H9 (cell line): ENCODE measurements around the gene RFNG. TPM values are rescaled to one million over a fixed set of nuclear protein-coding genes. Genes with fewer than 3 reads are reported as not detected.
A peak's percentile ranks its signal among the peaks of the same experiment; 100 is the strongest.

ENCODE experiments used
- DNase-seq: peaks from one replicate; pipeline ENCODE4 v3.0.0-alpha.2; 2017
- H2AFZ ChIP-seq: one replicate; pipeline ENCODE4 v1.6.1; 2013; ENCODE audit warnings: mild to moderate bottlenecking, low read length, control low read depth, moderate library complexity
- H2AK5ac ChIP-seq: 2 replicates; pipeline ENCODE4 v1.6.1; 2013; ENCODE audit warnings: low read length, control low read depth, mixed read lengths; ENCODE audit not compliant: insufficient read length
- H2BK120ac ChIP-seq: one replicate; pipeline ENCODE4 v1.6.1; 2013; ENCODE audit warnings: low read depth, mild to moderate bottlenecking, low read length, control low read depth, inconsistent platforms; ENCODE audit not compliant: poor library complexity, severe bottlenecking
- H2BK12ac ChIP-seq: 2 replicates; pipeline ENCODE4 v1.6.1; 2013; ENCODE audit warnings: low read length, control low read depth, mixed read lengths, low read depth; ENCODE audit not compliant: insufficient read length
- H2BK15ac ChIP-seq: 2 replicates; pipeline ENCODE4 v1.6.1; 2013; ENCODE audit warnings: low read depth, low read length, control low read depth
- H2BK20ac ChIP-seq: one replicate; pipeline ENCODE4 v1.6.1; 2013; ENCODE audit warnings: low read depth, mild to moderate bottlenecking, low read length, control low read depth, inconsistent platforms; ENCODE audit not compliant: poor library complexity, severe bottlenecking
- H2BK5ac ChIP-seq: 2 replicates; pipeline ENCODE4 v1.6.1; 2013; ENCODE audit warnings: low read length, control low read depth, mixed read lengths; ENCODE audit not compliant: insufficient read length
- H3K14ac ChIP-seq: 2 replicates; pipeline ENCODE4 v1.6.1; 2013; ENCODE audit warnings: low read length, control low read depth; ENCODE audit not compliant: insufficient read depth
- H3K18ac ChIP-seq: 2 replicates; pipeline ENCODE4 v1.6.1; 2013; ENCODE audit warnings: low read depth, mild to moderate bottlenecking, mixed read lengths, low read length, control low read depth; ENCODE audit not compliant: insufficient read length
- H3K23ac ChIP-seq: 2 replicates; pipeline ENCODE4 v1.6.1; 2013; ENCODE audit warnings: low read length, control low read depth, mixed read lengths, low read depth; ENCODE audit not compliant: insufficient read length
- H3K23me2 ChIP-seq: 2 replicates; pipeline ENCODE4 v1.6.1; 2013; ENCODE audit warnings: low read depth, mild to moderate bottlenecking, mixed read lengths, low read length, control low read depth; ENCODE audit not compliant: insufficient read length, poor library complexity, severe bottlenecking
- H3K27ac ChIP-seq: 2 replicates; pipeline ENCODE4 v1.5.1; 2013; ENCODE audit warnings: low read length, control low read depth, mixed read lengths, low read depth; ENCODE audit not compliant: insufficient read length
- H3K27me3 ChIP-seq: 2 replicates; pipeline ENCODE4 v1.6.1; 2013; ENCODE audit warnings: low read length, control low read depth, inconsistent platforms; ENCODE audit not compliant: insufficient read depth
- H3K4ac ChIP-seq: 2 replicates; pipeline ENCODE4 v1.6.1; 2013; ENCODE audit warnings: low read depth, mild to moderate bottlenecking, control low read depth, inconsistent platforms, low read length, moderate library complexity
- H3K4me1 ChIP-seq: 2 replicates; pipeline ENCODE4 v1.6.1; 2013; ENCODE audit warnings: low read length, control low read depth, inconsistent platforms; ENCODE audit not compliant: insufficient read depth
- H3K4me2 ChIP-seq: 2 replicates; pipeline ENCODE4 v1.6.1; 2013; ENCODE audit warnings: low read length, control low read depth, mixed read lengths; ENCODE audit not compliant: insufficient read length, insufficient read depth
- H3K56ac ChIP-seq: 2 replicates; pipeline ENCODE4 v1.6.1; 2013; ENCODE audit warnings: low read depth, mild to moderate bottlenecking, mixed read lengths, low read length, control low read depth; ENCODE audit not compliant: insufficient read length
- H3K79me1 ChIP-seq: 2 replicates; pipeline ENCODE4 v1.6.1; 2013; ENCODE audit warnings: low read depth, mild to moderate bottlenecking, moderate library complexity, low read length, control low read depth, inconsistent platforms; ENCODE audit not compliant: insufficient read depth, poor library complexity, severe bottlenecking
- H3K79me2 ChIP-seq: 2 replicates; pipeline ENCODE4 v1.6.1; 2013; ENCODE audit warnings: low read length, control low read depth, inconsistent platforms; ENCODE audit not compliant: insufficient read depth
- H3K9ac ChIP-seq: 2 replicates; pipeline ENCODE4 v1.6.1; 2013; ENCODE audit warnings: low read length, control low read depth, mixed read lengths; ENCODE audit not compliant: insufficient read length; ENCODE audit errors: extremely low read depth
- H3K9me3 ChIP-seq: one replicate; pipeline ENCODE4 v1.6.1; 2013; ENCODE audit warnings: low read depth, low read length, inconsistent platforms; ENCODE audit not compliant: control insufficient read depth
- H3T11ph ChIP-seq: one replicate; pipeline ENCODE4 v1.6.1; 2013; ENCODE audit warnings: mild to moderate bottlenecking, low read length, control low read depth, inconsistent platforms
- H4K20me1 ChIP-seq: one replicate; pipeline ENCODE4 v1.6.1; 2013; ENCODE audit not compliant: control insufficient read depth, insufficient read length, insufficient read depth
- H4K5ac ChIP-seq: 2 replicates; pipeline ENCODE4 v1.6.1; 2013; ENCODE audit warnings: low read depth, mild to moderate bottlenecking, mixed read lengths, low read length, control low read depth; ENCODE audit not compliant: insufficient read length
- H4K8ac ChIP-seq: replicated peaks from 2 replicates; pipeline ENCODE4 v1.6.1; 2013; ENCODE audit warnings: low read length, control low read depth, mixed read lengths, low read depth; ENCODE audit not compliant: insufficient read length
- H4K91ac ChIP-seq: 2 replicates; pipeline ENCODE4 v1.6.1; 2013; ENCODE audit warnings: low read depth, mild to moderate bottlenecking, moderate library complexity, mixed read lengths, low read length, control low read depth; ENCODE audit not compliant: insufficient read length
- H3K27ac Mint-ChIP-seq, 3 experiments: 2 replicates in 2 of 3; 3 replicates in 1 of 3; pipeline ENCODE4 v1.8.0; 2020 to 2021; ENCODE audit warnings: mixed read lengths in 3 of 3, mild to moderate bottlenecking in 1 of 3, moderate library complexity in 1 of 3
- H3K27me3 Mint-ChIP-seq: 2 replicates; pipeline ENCODE4 v1.8.0; 2021; ENCODE audit warnings: low read depth, mild to moderate bottlenecking, moderate library complexity, mixed read lengths
- H3K36me3 Mint-ChIP-seq, 3 experiments: 2 replicates in 2 of 3; 3 replicates in 1 of 3; pipeline ENCODE4 v1.8.0; 2020 to 2021; ENCODE audit warnings: low read depth in 3 of 3, mixed read lengths in 3 of 3; ENCODE audit not compliant: insufficient read depth in 1 of 3
- H3K4me1 Mint-ChIP-seq, 2 experiments: 2 replicates each; pipeline ENCODE4 v1.8.0; 2020; ENCODE audit warnings: mixed read lengths in 2 of 2
- H3K4me3 Mint-ChIP-seq, 2 experiments: 2 replicates in 1 of 2; 3 replicates in 1 of 2; pipeline ENCODE4 v1.8.0; 2020 to 2021; ENCODE audit warnings: mild to moderate bottlenecking in 2 of 2, mixed read lengths in 2 of 2, moderate library complexity in 1 of 2
- H3K9me3 Mint-ChIP-seq, 2 experiments: 2 replicates in 1 of 2; 3 replicates in 1 of 2; pipeline ENCODE4 v1.8.0; 2020; ENCODE audit warnings: mild to moderate bottlenecking in 2 of 2, mixed read lengths in 2 of 2, moderate library complexity in 1 of 2
- WGBS: extraction: QIAGEN DNeasy Blood & Tissue Kit; methylation state at CpG from one replicate; pipeline ENCODE4 v1.1.7; 2013; ENCODE audit warnings: missing lambda C conversion rate, low lambda C conversion rate, mixed read lengths; ENCODE audit not compliant: insufficient read length; ENCODE audit errors: extremely low coverage; 5-methylcytosine and 5-hydroxymethylcytosine counted together
- total RNA-seq: library from RNA; stranded (reverse); gene quantifications from 2 replicates; pipeline ENCODE4 v1.2.1, GENCODE V29; 2021
- TF ChIP-seq, protein P1 (sequence below): fragments of 200-600 bp; sonication (generic); conservative IDR thresholded peaks from 3 replicates; pipeline ENCODE4 v1.8.0; 2021; ENCODE audit warnings: antibody characterized with exemption, mild to moderate bottlenecking

The RFNG gene
- total RNA-seq, 1 experiment from 2014 or later: 34.0 TPM

- no peaks in the 10 kb centered on the region for H3K79me2 ChIP-seq
- H3K18ac ChIP-seq: no peak overlapping the region
- no peaks in the 10 kb centered on the region; the same call in none of the 2 replicates for H3K27me3 Mint-ChIP-seq
- H2BK5ac ChIP-seq: no peak overlapping the region
- H3K9me3 Mint-ChIP-seq: peaks cover 0 to 2% of the 10 kb centered on the region in 2 experiments; a peak in 1 of 5 replicates
- H4K8ac ChIP-seq: no peak overlapping the region
- no peaks in the 10 kb centered on the region for H3K27me3 ChIP-seq
- no peak overlapping the region for H2AK5ac ChIP-seq
- H3K4ac ChIP-seq: no peak overlapping the region
- H2BK120ac ChIP-seq: no peak overlapping the region
- no peak overlapping the region for H2BK15ac ChIP-seq
- peak overlapping the region in 1 of 2 experiments; percentile 70; a peak in 2 of 5 replicates for H3K4me3 Mint-ChIP-seq
- TF ChIP-seq, protein P1, sequence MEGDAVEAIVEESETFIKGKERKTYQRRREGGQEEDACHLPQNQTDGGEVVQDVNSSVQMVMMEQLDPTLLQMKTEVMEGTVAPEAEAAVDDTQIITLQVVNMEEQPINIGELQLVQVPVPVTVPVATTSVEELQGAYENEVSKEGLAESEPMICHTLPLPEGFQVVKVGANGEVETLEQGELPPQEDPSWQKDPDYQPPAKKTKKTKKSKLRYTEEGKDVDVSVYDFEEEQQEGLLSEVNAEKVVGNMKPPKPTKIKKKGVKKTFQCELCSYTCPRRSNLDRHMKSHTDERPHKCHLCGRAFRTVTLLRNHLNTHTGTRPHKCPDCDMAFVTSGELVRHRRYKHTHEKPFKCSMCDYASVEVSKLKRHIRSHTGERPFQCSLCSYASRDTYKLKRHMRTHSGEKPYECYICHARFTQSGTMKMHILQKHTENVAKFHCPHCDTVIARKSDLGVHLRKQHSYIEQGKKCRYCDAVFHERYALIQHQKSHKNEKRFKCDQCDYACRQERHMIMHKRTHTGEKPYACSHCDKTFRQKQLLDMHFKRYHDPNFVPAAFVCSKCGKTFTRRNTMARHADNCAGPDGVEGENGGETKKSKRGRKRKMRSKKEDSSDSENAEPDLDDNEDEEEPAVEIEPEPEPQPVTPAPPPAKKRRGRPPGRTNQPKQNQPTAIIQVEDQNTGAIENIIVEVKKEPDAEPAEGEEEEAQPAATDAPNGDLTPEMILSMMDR: no peak
- no peak overlapping the region for H3T11ph ChIP-seq
- H2BK20ac ChIP-seq: no peak overlapping the region
- H3K9ac ChIP-seq: no peak overlapping the region
- peak; percentile 67 for DNase-seq
- H3K14ac ChIP-seq: no peak overlapping the region
- H3K23ac ChIP-seq: no peak overlapping the region
- no CpG with 5 or more reads among the region's 31 CpGs for WGBS
- no peaks in the 10 kb centered on the region for H4K20me1 ChIP-seq
- no peak overlapping the region for H4K5ac ChIP-seq
- H2AFZ ChIP-seq: no peak overlapping the region
- H3K4me2 ChIP-seq: no peak overlapping the region
- no peak overlapping the region for H2BK12ac ChIP-seq
- H3K23me2 ChIP-seq: peaks cover 8% of the 10 kb centered on the region
- peaks cover 5 to 24% (median 13%) of the 10 kb centered on the region in 3 experiments; a peak in 6 of 7 replicates for H3K36me3 Mint-ChIP-seq
- no peak overlapping the region for H3K27ac Mint-ChIP-seq
- no peaks in the 10 kb centered on the region for H3K79me1 ChIP-seq
- no peaks in the 10 kb centered on the region for H3K9me3 ChIP-seq
- no peak overlapping the region for H3K56ac ChIP-seq
- H4K91ac ChIP-seq: no peak overlapping the region
- H3K4me1 ChIP-seq: no peaks in the 10 kb centered on the region
- H3K4me1 Mint-ChIP-seq: peaks cover 2 to 16% of the 10 kb centered on the region in 2 experiments; a peak in 3 of 4 replicates
- no peak overlapping the region for H3K27ac ChIP-seq
Observed at GRCh38 chr17:82029990-82030469, 21.6 kb downstream of the RFNG start.
